Naive thymus-derived CD8-positive, alpha-beta T cell (primary cell): ENCODE data around the gene SWAP70. TPM values are rescaled to one million over a fixed set of nuclear protein-coding genes. Genes with fewer than 3 reads are reported as not detected.
A peak's percentile ranks its signal among the peaks of the same experiment; 100 is the strongest.
"Not testable (repeated sequence)": the region's sequence is repeated elsewhere in the genome, so short reads cannot be mapped to it uniquely, and the experiment has no call there.

Experiments used
- ATAC-seq, 2 donors: fragments of 150-1000 bp; cut with Tn5 transposase in 1 of 2; sonication (Bioruptor Pico), chemical (Tn5 transposase) in 1 of 2; 1 replicate in 1 of 2; 2 replicates in 1 of 2; pipeline ENCODE4 v1.10.0; 2021; ENCODE audit warnings: mild to moderate bottlenecking in 2 of 2, moderate library complexity in 2 of 2
- POLR2A ChIA-PET: fragments of 350-600 bp; sonication (Branson Sonifier 250); formaldehyde crosslinking; loops from one replicate; lab custom pipeline; 2021; ENCODE audit warnings: antibody characterized with exemption; lab: Charles Lee
- DNase-seq, 10 donors: peaks; one replicate each; pipeline versions ENCODE4 v3.0.0 to v3.0.0-alpha.2; 2020 to 2022
- H3K27ac Mint-ChIP-seq, 10 donors: one replicate each; pipeline ENCODE4 v1.8.0; 2020 to 2022; ENCODE audit warnings: mild to moderate bottlenecking in 10 of 10, mixed read lengths in 10 of 10, moderate library complexity in 4 of 10, inconsistent platforms in 1 of 10
- H3K27me3 Mint-ChIP-seq, 5 donors: one replicate each; pipeline ENCODE4 v1.8.0; 2021 to 2022; ENCODE audit warnings: mixed read lengths in 5 of 5
- H3K36me3 Mint-ChIP-seq, 3 donors: one replicate each; pipeline ENCODE4 v1.8.0; 2020 to 2022; ENCODE audit warnings: mixed read lengths in 3 of 3, mild to moderate bottlenecking in 2 of 3, inconsistent platforms in 1 of 3
- H3K4me1 Mint-ChIP-seq, 4 donors: one replicate each; pipeline ENCODE4 v1.8.0; 2021 to 2022; ENCODE audit warnings: mixed read lengths in 4 of 4
- H3K4me3 Mint-ChIP-seq, 10 donors: one replicate each; pipeline ENCODE4 v1.8.0; 2020 to 2022; ENCODE audit warnings: mild to moderate bottlenecking in 10 of 10, mixed read lengths in 10 of 10, moderate library complexity in 6 of 10, inconsistent platforms in 1 of 10
- H3K9me3 Mint-ChIP-seq, 9 donors: one replicate each; pipeline ENCODE4 v1.8.0; 2020 to 2022; ENCODE audit warnings: mixed read lengths in 9 of 9, mild to moderate bottlenecking in 3 of 9, inconsistent platforms in 1 of 9, moderate library complexity in 1 of 9
- polyA plus RNA-seq, 3 donors: library from polyadenylated mRNA; unstranded; fragments of 300-500 nt; fragmentation: Illumina TruSeq; gene quantifications; one replicate each; pipeline ENCODE4 v1.2.3, GENCODE V29; 2021
- total RNA-seq, 8 experiments: library from RNA in 2 of 8; stranded (reverse) in 2 of 8; gene quantifications; one replicate each; pipeline ENCODE4 v1.2.3 and lab custom pipeline; 2021 to 2026

The SWAP70 gene
- total RNA-seq (10 to 100 TPM; 13.1 to 13.7 TPM), polyA plus RNA-seq (1 to 10 TPM; 2.7 to 4.9 (median 4.5) TPM), total RNA-seq (lab: John Stamatoyannopoulos, UW) (1.5 to 17.4 (median 6.7) reads per million in 6 experiments)

DNA sequence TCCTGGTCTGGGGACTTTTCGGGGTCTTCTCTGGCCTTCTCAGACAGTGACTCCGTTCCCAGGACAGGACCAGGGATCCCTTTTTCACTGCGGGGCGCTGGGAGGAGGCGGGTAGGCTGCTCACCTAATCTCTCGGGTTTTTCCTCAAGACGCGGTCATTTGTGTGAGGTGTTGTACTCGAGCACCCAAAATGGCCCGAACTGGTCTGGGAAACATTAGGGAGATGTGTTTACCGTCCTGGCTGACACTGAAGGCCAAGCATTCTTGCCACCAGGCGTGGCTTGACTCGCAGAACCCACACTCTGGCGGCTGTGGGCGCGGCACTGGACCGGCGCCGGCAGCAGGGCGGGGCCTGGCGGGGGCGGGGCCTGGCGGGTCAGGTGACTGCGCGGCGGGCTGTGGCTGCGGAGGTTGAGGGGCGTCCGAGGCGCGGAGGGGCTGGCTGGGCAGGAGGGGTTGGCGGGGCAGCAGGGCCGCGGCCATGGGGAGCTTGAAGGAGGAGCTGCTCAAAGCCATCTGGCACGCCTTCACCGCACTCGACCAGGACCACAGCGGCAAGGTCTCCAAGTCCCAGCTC is at the start of gene SWAP70:
Gene SWAP70 (plus strand): TSS at position 379 of the 577 bp plus-strand sequence. CDS start 103 bp downstream, at position 482.
- H3K36me3 Mint-ChIP-seq = peaks cover 2 to 10% (median 4%) of the 10 kb centered on the region in 3 donors
- peaks cover 8 to 28% (median 19%) of the 10 kb centered on the region in 5 donors for H3K27me3 Mint-ChIP-seq
- H3K4me3 Mint-ChIP-seq = peak within 1 kb of the TSS; percentile 81 to 91 (median 86)
- peak; percentile 88 to 91 for ATAC-seq
- peak; percentile 41 to 80 (median 59) for DNase-seq
- POLR2A ChIA-PET = interaction anchor here (0.5 kb wide), 1 partner anchor 64 kb away, joined by 3 read pairs; no protein-coding TSS in a partner anchor
- peaks cover 3 to 18% (median 9%) of the 10 kb centered on the region in 9 donors for H3K9me3 Mint-ChIP-seq
- peaks cover 3 to 53% (median 12%) of the 10 kb centered on the region in 4 donors for H3K4me1 Mint-ChIP-seq
- peak within 1 kb of the TSS in 8 of 10 donors; percentile 20 to 72 (median 66) for H3K27ac Mint-ChIP-seq

DNA sequence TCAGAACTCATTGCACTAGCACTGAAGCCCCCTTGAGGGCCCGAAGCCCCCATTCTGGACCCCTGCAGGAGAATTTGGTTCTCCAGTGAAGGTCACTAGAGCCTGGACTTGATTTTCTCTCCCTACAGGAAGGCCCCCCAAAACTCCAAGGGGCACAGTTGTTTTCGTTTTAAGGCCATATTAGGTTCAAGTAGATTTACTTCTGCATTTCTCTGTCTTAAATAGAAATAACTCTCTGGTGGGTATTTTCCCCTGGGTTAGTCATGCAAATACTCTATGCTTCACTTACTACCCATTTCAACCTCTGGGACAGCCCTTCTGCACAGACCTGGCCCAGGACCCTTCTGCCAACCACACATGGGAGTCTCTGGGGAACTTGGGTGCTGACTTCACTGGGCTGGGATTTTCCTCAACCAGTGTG is 48.8 kb upstream of the SWAP70 start:
- Mint-ChIP-seq H3K9me3 (no peaks in the 10 kb centered on the region), H3K4me1 (peaks cover 14 to 61% (median 20%) of the 10 kb centered on the region in 4 donors)
- DNase-seq = peak in 1 of 10 donors; percentile 48

DNA sequence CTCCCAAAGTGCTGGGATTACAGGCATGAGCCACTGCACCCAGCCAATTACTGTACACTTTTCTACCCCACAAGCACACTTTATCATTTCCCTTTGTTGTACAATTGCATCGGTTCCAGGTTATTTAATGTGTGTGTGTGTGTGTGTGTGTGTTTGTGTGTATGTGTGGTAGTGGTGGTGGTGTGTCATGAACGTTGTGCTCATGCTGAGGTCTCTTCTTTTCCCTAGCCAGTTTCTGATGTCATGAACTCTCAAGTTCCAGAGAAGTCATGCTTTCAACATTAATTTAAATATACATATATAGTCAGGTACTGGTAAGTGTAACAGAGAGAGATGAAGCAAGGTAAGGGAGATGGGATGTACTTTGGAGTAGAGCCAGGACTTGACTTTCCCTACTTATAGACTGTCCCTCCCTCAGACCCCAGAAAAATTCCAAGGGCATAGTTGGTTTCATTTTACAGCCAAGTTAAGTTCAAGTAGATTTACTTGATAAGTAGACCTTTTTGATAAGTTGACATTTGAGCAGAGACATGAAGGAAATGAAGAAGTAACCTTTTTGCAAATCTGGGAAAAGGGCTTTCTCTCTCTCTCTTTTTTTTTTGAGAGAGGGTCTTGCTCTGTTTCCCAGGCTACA is 47.7 kb upstream of the SWAP70 start:
- POLR2A ChIA-PET = interaction anchor here (0.5 kb wide), 1 partner anchor 27 kb away, joined by 3 read pairs; no protein-coding TSS in a partner anchor
- DNase-seq = no peak
- Mint-ChIP-seq H3K36me3 (no peaks in the 10 kb centered on the region), H3K27me3 (peaks cover 0 to 4% (median 0%) of the 10 kb centered on the region in 5 donors), H3K4me1 (peaks cover 14 to 63% (median 20%) of the 10 kb centered on the region in 4 donors), H3K9me3 (no peaks in the 10 kb centered on the region), H3K27ac (peak overlapping the region in 3 of 10 donors; percentile 22 to 97 (median 54)), H3K4me3 (peak overlapping the region in 1 of 10 donors; percentile 12)
- no peak for ATAC-seq

More for the DNA sequence above, 48.8 kb upstream of the SWAP70 start:
- POLR2A ChIA-PET = interaction anchor here (0.7 kb wide), 1 partner anchor 8 kb away, joined by 3 read pairs; no protein-coding TSS in a partner anchor
- Mint-ChIP-seq H3K36me3 (no peaks in the 10 kb centered on the region), H3K27ac (peak overlapping the region in 7 of 10 donors; percentile 36 to 97 (median 90)), H3K27me3 (peaks cover 0 to 4% (median 0%) of the 10 kb centered on the region in 5 donors), H3K4me3 (peak overlapping the region; percentile 83 to 99 (median 94))
- ATAC-seq = no peak

DNA sequence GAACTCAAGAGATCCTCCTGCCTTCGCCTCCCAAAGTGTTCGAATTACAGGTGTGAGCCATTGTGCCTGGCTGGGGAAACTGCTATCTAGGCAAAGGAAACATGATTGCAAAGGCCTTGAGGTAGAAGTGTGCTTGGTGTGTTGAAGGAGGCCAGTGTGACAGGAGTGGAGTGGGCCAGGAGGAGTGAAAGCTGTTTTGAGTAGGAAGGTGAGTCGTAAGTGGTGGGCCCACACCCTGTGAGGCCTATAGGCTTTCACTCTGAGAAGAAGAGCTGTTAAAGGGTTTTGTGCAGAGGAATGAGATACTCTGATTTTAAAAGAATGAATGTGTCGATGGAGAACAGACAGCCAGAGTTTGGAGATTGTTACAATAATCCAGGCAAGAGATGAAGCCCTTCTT is 47.0 kb upstream of the SWAP70 start:
- Mint-ChIP-seq H3K36me3 (no peaks in the 10 kb centered on the region), H3K4me3 (no peak overlapping the region), H3K4me1 (peaks cover 14 to 63% (median 20%) of the 10 kb centered on the region in 4 donors), H3K9me3 (no peaks in the 10 kb centered on the region), H3K27ac (peak overlapping the region in 1 of 10 donors; percentile 31), H3K27me3 (peaks cover 0 to 4% (median 0%) of the 10 kb centered on the region in 5 donors)
- POLR2A ChIA-PET = no interaction called here
- no peak for ATAC-seq
- DNase-seq = no peak

DNA sequence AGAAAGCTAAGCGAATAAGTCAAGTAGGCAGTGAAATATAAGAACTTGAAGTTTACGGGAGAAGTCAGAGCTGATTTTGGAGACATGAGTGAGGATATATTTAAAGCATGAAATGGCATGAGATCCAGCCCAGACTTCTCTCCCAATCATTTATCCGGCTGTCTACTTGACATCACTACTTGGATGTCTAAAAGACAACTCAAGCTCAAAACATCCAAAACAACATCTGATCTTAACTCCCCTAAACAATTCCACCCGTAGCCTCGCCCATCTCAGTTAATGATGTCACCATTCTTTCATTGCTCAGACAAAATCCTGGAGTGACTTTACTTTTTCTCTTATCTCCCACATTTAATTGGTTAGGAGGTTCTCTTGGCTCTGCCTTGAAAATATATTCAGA is 45.9 kb upstream of the SWAP70 start:
- H3K27me3 Mint-ChIP-seq = peaks cover 0 to 4% (median 0%) of the 10 kb centered on the region in 5 donors
- no peak overlapping the region for H3K4me3 Mint-ChIP-seq
- peaks cover 13 to 57% (median 17%) of the 10 kb centered on the region in 4 donors for H3K4me1 Mint-ChIP-seq
- H3K36me3 Mint-ChIP-seq = no peaks in the 10 kb centered on the region
- POLR2A ChIA-PET = interaction anchor here (0.6 kb wide), 1 partner anchor 687 kb away, joined by 3 read pairs; the partner anchor contains the start of gene ADM
- DNase-seq (no peak), ATAC-seq (no peak)
- H3K9me3 Mint-ChIP-seq = no peaks in the 10 kb centered on the region
- H3K27ac Mint-ChIP-seq = peak overlapping the region in 2 of 10 donors; percentile 7 to 45

DNA sequence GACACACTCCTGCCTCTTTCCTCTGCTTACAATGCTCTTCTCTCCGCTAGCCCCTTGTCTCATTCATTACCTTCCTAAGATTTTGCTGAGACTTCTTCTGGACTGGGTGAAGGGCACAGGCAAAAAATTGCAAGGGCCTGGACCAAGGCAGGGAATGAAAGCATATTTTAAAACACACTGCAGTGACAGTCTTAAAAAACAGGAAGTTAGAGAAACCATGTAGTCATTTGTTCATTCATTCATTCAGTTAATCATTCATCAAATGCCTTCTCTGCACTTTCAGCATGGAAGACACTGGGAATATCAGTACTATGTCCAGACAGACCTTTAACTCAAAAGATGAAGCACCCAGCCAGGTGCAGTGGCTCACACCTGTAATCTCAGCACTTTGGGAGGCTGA is 44.9 kb upstream of the SWAP70 start:
- POLR2A ChIA-PET = no interaction called here
- H3K36me3 Mint-ChIP-seq = no peaks in the 10 kb centered on the region
- H3K27ac Mint-ChIP-seq = peak overlapping the region in 4 of 10 donors; percentile 29 to 76 (median 42)
- H3K27me3 Mint-ChIP-seq = peaks cover 0 to 4% (median 0%) of the 10 kb centered on the region in 5 donors
- DNase-seq = no peak
- peak overlapping the region in 1 of 10 donors; percentile 19 for H3K4me3 Mint-ChIP-seq
- H3K4me1 Mint-ChIP-seq = peaks cover 5 to 48% (median 7%) of the 10 kb centered on the region in 4 donors
- no peaks in the 10 kb centered on the region for H3K9me3 Mint-ChIP-seq
- ATAC-seq = no peak

DNA sequence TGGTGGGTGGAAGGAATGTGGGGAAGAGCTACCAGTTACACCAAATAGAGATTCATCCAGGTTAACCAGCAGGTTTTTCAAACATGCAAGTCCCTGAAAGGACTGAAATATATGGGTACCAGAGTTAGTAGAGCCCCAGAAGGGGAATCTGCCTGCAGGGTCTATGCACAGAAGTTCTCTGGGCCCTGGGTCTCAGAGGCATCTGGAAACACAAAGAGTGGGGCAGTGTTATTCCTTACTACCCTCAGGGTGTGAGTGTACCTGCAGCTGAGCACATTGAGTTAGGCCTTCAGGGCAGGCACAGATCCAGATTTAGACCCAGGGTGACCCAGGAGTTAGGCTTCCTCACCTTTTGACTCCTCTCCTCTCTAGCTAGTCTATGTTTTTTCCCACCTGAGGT is 43.9 kb upstream of the SWAP70 start:
- no peaks in the 10 kb centered on the region for H3K9me3 Mint-ChIP-seq
- no peaks in the 10 kb centered on the region for H3K36me3 Mint-ChIP-seq
- DNase-seq (no peak), ATAC-seq (no peak)
- POLR2A ChIA-PET = interaction anchor here (0.6 to 0.7 kb wide), 2 partner anchors 43 to 132 kb away, joined by 5 to 8 read pairs; no protein-coding TSS in a partner anchor
- H3K27ac Mint-ChIP-seq = no peak overlapping the region
- H3K4me1 Mint-ChIP-seq = peaks cover 0 to 47% (median 0%) of the 10 kb centered on the region in 4 donors
- H3K4me3 Mint-ChIP-seq = no peak overlapping the region
- peaks cover 0 to 4% (median 0%) of the 10 kb centered on the region in 5 donors for H3K27me3 Mint-ChIP-seq

DNA sequence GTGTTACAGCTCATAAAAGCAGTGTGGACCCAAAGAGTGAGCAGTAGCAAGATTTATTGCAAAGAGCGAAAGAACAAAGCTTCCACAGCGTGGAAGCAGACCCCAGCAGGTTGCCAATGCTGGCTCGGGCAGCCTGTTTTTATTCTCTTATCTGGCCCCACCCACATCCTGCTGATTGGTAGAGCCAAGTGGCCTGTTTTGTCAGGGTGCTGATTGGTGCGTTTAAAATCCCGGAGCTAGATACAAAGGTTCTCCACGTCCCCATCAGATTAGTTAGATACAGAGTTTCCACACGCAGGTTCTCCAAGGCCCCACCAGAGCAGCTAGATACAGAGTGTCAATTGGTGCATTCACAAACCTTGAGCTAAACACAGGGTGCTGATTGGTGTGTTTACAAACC is 41.5 kb upstream of the SWAP70 start:
- POLR2A ChIA-PET, H3K36me3 Mint-ChIP-seq, ATAC-seq: not testable (repeated sequence)

DNA sequence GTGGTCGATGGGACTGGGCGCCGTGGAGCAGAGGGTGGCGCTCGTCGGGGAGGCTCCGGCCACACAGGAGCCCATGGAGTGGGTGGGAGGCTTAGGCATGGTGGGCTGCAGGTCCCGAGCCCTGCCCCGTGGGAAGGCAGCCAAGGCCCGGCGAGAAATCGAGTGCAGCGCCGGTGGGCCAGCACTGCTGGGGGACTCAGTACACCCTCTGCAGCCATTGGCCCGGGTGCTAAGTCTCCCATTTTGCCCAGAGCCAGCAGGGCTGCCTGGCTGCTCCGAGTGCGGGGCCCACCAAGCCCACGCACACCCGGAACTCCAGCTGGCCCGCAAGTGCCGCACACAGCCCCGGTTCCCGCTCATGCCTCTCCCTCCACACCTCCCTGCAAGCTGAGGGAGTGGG is 40.8 kb upstream of the SWAP70 start:
- ATAC-seq, H3K27ac Mint-ChIP-seq, DNase-seq, H3K27me3 Mint-ChIP-seq, H3K36me3 Mint-ChIP-seq, POLR2A ChIA-PET, H3K4me3 Mint-ChIP-seq, H3K9me3 Mint-ChIP-seq: not testable (repeated sequence)
- peaks cover 0 to 39% (median 0%) of the 10 kb centered on the region in 4 donors for H3K4me1 Mint-ChIP-seq

More for the DNA sequence above, 41.5 kb upstream of the SWAP70 start:
- H3K27me3 Mint-ChIP-seq, H3K4me3 Mint-ChIP-seq, H3K9me3 Mint-ChIP-seq, DNase-seq: not testable (repeated sequence)
- Mint-ChIP-seq H3K27ac (peak overlapping the region in 1 of 10 donors; percentile 40), H3K4me1 (peaks cover 0 to 43% (median 0%) of the 10 kb centered on the region in 4 donors)

DNA sequence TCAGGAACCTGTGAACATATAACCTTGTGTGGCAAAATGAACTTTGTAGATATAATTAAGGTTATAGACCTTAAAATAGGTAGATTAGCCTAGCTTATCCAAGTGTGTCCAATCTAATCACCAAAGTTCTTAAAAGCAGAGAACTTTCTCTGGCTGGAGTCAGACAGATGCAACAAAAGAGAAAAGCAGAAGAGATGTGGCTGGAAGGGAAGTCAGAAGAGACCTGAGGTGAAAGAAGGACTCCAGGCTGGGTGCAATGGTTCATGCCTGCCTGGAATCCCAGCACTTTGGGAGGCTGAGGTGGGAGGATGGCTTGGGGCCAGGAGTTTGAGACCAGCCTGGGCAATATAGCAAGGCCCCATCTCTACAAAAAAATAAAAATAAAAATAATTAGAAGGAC is 39.4 kb upstream of the SWAP70 start:
- peaks cover 0 to 29% (median 0%) of the 10 kb centered on the region in 4 donors for H3K4me1 Mint-ChIP-seq
- no peak for ATAC-seq
- peaks cover 0 to 2% (median 0%) of the 10 kb centered on the region in 5 donors for H3K27me3 Mint-ChIP-seq
- POLR2A ChIA-PET = interaction anchor here (0.6 kb wide), 1 partner anchor 57 kb away, joined by 3 read pairs; no protein-coding TSS in a partner anchor
- no peaks in the 10 kb centered on the region for H3K36me3 Mint-ChIP-seq
- peak overlapping the region in 1 of 10 donors; percentile 49 for H3K27ac Mint-ChIP-seq
- no peak for DNase-seq
- no peaks in the 10 kb centered on the region for H3K9me3 Mint-ChIP-seq
- H3K4me3 Mint-ChIP-seq = no peak overlapping the region

DNA sequence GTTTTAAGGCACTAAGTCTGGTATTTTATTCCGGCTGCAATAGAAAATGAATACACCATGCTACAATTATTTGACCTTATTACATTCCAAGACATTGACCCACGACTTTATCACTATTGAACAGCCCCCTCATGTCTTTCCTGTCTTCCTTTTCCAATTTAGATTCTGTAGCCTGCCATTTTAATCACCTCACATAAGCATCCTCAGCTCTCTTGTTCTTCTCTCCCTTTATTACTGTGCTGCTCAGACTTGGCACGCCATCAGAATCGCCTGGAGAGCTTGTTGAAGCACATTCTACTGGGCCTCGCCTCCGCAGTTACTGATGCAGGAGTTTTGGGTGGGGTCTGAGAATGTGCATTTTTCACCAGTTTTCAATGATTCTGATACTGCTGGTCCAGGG is 38.7 kb upstream of the SWAP70 start:
- no peak overlapping the region for H3K4me3 Mint-ChIP-seq
- H3K9me3 Mint-ChIP-seq = no peaks in the 10 kb centered on the region
- H3K4me1 Mint-ChIP-seq = peaks cover 0 to 23% (median 0%) of the 10 kb centered on the region in 4 donors
- DNase-seq (no peak), ATAC-seq (no peak)
- POLR2A ChIA-PET = no interaction called here
- no peaks in the 10 kb centered on the region for H3K36me3 Mint-ChIP-seq
- no peak overlapping the region for H3K27ac Mint-ChIP-seq
- H3K27me3 Mint-ChIP-seq = peaks cover 0 to 2% (median 0%) of the 10 kb centered on the region in 5 donors

DNA sequence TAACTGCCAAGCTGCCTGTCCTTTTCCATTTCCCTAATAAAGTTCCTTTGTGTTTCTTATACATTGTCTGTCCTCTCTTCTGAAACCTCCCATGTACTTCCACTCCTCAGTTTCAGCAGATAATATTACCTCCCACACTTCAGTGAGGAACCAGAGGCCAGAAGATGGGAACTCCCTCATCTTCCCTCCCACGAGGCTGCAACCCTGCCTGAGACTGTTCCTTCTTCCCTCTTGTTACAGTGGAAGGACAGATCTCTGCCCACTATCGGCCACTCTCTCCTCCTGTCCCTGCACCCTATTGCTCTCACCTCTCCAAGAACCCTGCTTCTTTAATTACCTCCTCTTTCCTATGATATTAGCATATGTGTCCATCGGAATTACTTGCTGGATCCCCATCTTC is 38.1 kb upstream of the SWAP70 start:
- H3K27ac Mint-ChIP-seq = peak overlapping the region in 1 of 10 donors; percentile 53
- H3K27me3 Mint-ChIP-seq = peaks cover 0 to 2% (median 0%) of the 10 kb centered on the region in 5 donors
- H3K36me3 Mint-ChIP-seq = no peaks in the 10 kb centered on the region
- H3K4me3 Mint-ChIP-seq = no peak overlapping the region
- H3K9me3 Mint-ChIP-seq = no peaks in the 10 kb centered on the region
- H3K4me1 Mint-ChIP-seq = peaks cover 0 to 21% (median 0%) of the 10 kb centered on the region in 4 donors
- POLR2A ChIA-PET = no interaction called here
- DNase-seq (no peak), ATAC-seq (no peak)
